Neural cell (in vitro differentiated cells): Measurements from ENCODE around the gene AP5B1. TPM values are rescaled to one million over a fixed set of nuclear protein-coding genes. Genes with fewer than 3 reads are reported as not detected.

Experiments used
- H2AFZ ChIP-seq: fragments of 200-600, 300-800 bp; sonication (generic), shearing (Covaris generic); 2 replicates; pipeline ENCODE4 v1.6.0; 2014; ENCODE audit warnings: low read depth, mild to moderate bottlenecking, antibody characterized with exemption, low read length, moderate library complexity
- H3F3A ChIP-seq: fragments of 200-600 bp; shearing (Covaris generic); 2 replicates; pipeline ENCODE4 v1.6.1; 2016; ENCODE audit warnings: mild to moderate bottlenecking, moderate library complexity, mixed read lengths, antibody characterized with exemption, low read length; ENCODE audit not compliant: insufficient read depth, poor library complexity, severe bottlenecking
- H3K27ac ChIP-seq: fragments of 200-600, 300-800 bp; sonication (generic), shearing (Covaris generic); 2 replicates; pipeline ENCODE4 v1.5.1; 2014; ENCODE audit warnings: mild to moderate bottlenecking, low read length, moderate library complexity
- H3K27me3 ChIP-seq: fragments of 300-800, 200-600 bp; sonication (generic), shearing (Covaris generic); 2 replicates; pipeline ENCODE4 v1.6.0; 2014; ENCODE audit warnings: mild to moderate bottlenecking, low read depth, low read length, moderate library complexity; ENCODE audit not compliant: insufficient read depth
- H3K36me3 ChIP-seq: fragments of 300-800, 200-600 bp; sonication (generic), shearing (Covaris generic); 2 replicates; pipeline ENCODE4 v1.5.1; 2014; ENCODE audit warnings: mild to moderate bottlenecking, antibody characterized with exemption, low read length, moderate library complexity; ENCODE audit not compliant: insufficient read depth
- H3K4me2 ChIP-seq: fragments of 300-800, 200-600 bp; sonication (generic), shearing (Covaris generic); 2 replicates; pipeline ENCODE4 v1.6.0; 2014; ENCODE audit warnings: mild to moderate bottlenecking, low read length
- H3K4me3 ChIP-seq: fragments of 300-800, 200-600 bp; sonication (generic), shearing (Covaris generic); 2 replicates; pipeline ENCODE4 v1.5.1; 2014; ENCODE audit warnings: mild to moderate bottlenecking, low read length, moderate library complexity
- H3K79me2 ChIP-seq: fragments of 200-600 bp; shearing (Covaris generic); replicated peaks from 2 replicates; pipeline ENCODE4 v1.6.0; 2014; ENCODE audit warnings: mild to moderate bottlenecking, low read length, moderate library complexity; ENCODE audit not compliant: insufficient read depth
- H3K9ac ChIP-seq: fragments of 300-800, 200-600 bp; sonication (generic), shearing (Covaris generic); 2 replicates; pipeline ENCODE4 v1.6.1; 2016; ENCODE audit warnings: mild to moderate bottlenecking, low read length, mixed read lengths
- H3K9me2 ChIP-seq: fragments of 200-600 bp; shearing (Covaris generic); 2 replicates; pipeline ENCODE4 v1.6.1; 2016; ENCODE audit warnings: mild to moderate bottlenecking, low read length, mixed read lengths; ENCODE audit not compliant: insufficient read depth
- H3K9me3 ChIP-seq: fragments of 200-600, 300-800 bp; sonication (generic), shearing (Covaris generic); 2 replicates; pipeline ENCODE4 v1.6.1; 2016; ENCODE audit warnings: mild to moderate bottlenecking, mixed run types, low read length, moderate library complexity, mixed read lengths
- H4K20me1 ChIP-seq: fragments of 200-600 bp; shearing (Covaris generic); 2 replicates; pipeline ENCODE4 v1.6.1; 2016; ENCODE audit warnings: mild to moderate bottlenecking, mixed run types; ENCODE audit not compliant: insufficient read depth
- EP300 ChIP-seq: fragments of 450-650 bp; conservative IDR thresholded peaks from 2 replicates; pipeline ENCODE4 v1.6.1; 2014; ENCODE audit warnings: antibody characterized with exemption, mild to moderate bottlenecking, moderate library complexity; ENCODE audit not compliant: poor library complexity, severe bottlenecking
- EZH2 ChIP-seq: fragments of 200-600, 300-800 bp; shearing (Covaris generic), sonication (generic); IDR thresholded peaks from 2 replicates; pipeline ENCODE4 v1.6.1; 2014; ENCODE audit warnings: antibody characterized with exemption, low read length, borderline replicate concordance, mild to moderate bottlenecking; ENCODE audit not compliant: insufficient read depth, poor library complexity, severe bottlenecking
- MXI1 ChIP-seq: fragments of 450-650 bp; conservative IDR thresholded peaks from 2 replicates; pipeline ENCODE4 v1.6.1; 2014; ENCODE audit warnings: antibody characterized with exemption, mild to moderate bottlenecking; ENCODE audit not compliant: poor library complexity, severe bottlenecking
- RAD21 ChIP-seq: fragments of 450-650 bp; conservative IDR thresholded peaks from 2 replicates; pipeline ENCODE4 v1.6.1; 2014; ENCODE audit warnings: antibody characterized with exemption, mild to moderate bottlenecking, moderate library complexity
- SMC3 ChIP-seq: fragments of 450-650 bp; conservative IDR thresholded peaks from 2 replicates; pipeline ENCODE4 v1.6.1; 2014; ENCODE audit warnings: antibody characterized with exemption, mild to moderate bottlenecking, moderate library complexity; ENCODE audit not compliant: poor library complexity
- TAF1 ChIP-seq: IDR thresholded peaks from 2 replicates; pipeline ENCODE4 v1.6.1; 2012; ENCODE audit warnings: low read depth
- polyA plus RNA-seq: library from polyadenylated mRNA; depleted of rRNA; stranded (reverse); fragments of >200 nt; gene quantifications from 2 replicates; pipeline ENCODE4 v1.2.3, GENCODE V29; 2014
- TF ChIP-seq, protein P1 (sequence below): IDR thresholded peaks from 2 replicates; pipeline ENCODE4 v1.6.1; 2012; ENCODE audit warnings: borderline replicate concordance
- TF ChIP-seq, protein P2 (sequence below): fragments of 450-650 bp; IDR thresholded peaks from 2 replicates; pipeline ENCODE4 v1.5.1; 2014; ENCODE audit warnings: antibody characterized with exemption, mild to moderate bottlenecking, moderate library complexity; ENCODE audit not compliant: poor library complexity, severe bottlenecking

The AP5B1 gene
- polyA plus RNA-seq, 1 donor from 2014 or later: 0.52 TPM

DNA sequence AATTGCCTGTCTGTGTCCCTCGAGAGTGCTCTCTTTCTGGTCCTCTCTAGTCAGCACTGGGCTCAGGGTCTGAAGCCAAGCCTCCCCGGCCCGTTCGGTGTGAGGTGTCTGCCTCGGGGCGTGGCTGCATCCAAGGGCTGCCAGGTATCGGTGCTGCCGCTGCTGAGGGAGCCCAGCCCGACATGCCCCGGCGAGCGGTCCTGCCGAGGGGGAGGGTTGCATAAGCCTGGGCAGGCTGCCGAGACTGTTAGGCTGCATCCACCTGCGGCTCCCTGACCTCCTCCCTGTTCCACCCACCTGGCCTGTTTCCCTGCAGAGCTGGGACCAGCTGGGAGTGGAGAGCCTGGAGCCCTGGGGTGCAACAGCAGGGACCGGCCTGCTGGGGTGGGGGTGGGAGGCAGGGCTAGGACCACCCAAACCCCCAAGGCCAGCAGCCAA lies 12.4 kb upstream of the AP5B1 start:
- Histone ChIP-seq H3K4me2 (no peak overlapping the region), H3K4me3 (no peak overlapping the region), H2AFZ (no peak overlapping the region), H3K9me3 (no peaks in the 10 kb centered on the region), H3K9me2 (no peaks in the 10 kb centered on the region), H4K20me1 (no peaks in the 10 kb centered on the region), H3K27ac (no peak overlapping the region), H3K79me2 (no peaks in the 10 kb centered on the region), H3K36me3 (no peaks in the 10 kb centered on the region), H3F3A (no peaks in the 10 kb centered on the region), H3K9ac (no peak overlapping the region), H3K27me3 (peaks cover 22% of the 10 kb centered on the region)
- TF ChIP-seq EP300 (no peak), EZH2 (no peak)

DNA sequence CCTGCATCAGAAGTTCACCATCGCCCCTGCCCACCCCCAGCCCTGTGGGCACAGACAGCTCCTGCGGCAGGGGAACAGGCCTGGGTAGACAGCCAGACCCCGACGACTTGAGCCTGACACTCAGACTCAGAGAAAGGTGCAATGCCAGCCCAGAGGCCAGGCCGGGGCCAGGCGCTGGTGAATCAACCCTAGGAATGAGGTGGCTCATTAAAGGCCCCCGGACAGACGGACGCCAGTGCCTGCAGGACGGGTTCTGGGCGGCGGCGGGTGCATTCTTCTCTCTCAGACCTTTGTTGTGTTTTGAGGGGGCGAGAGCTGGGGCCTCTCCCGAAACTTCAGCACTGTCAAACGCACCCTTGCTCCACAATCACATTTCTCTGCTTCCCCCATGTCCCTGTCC lies 11.7 kb upstream of the AP5B1 start:
- no peak overlapping the region for H3K27ac ChIP-seq
- H3F3A ChIP-seq: no peaks in the 10 kb centered on the region
- H3K4me3 ChIP-seq: no peak overlapping the region
- H3K9ac ChIP-seq: no peak overlapping the region
- no peaks in the 10 kb centered on the region for H3K79me2 ChIP-seq
- H3K9me2 ChIP-seq: no peaks in the 10 kb centered on the region
- TF ChIP-seq TAF1 (no peak), RAD21 (no peak), EP300 (no peak)
- TF ChIP-seq, protein P1, sequence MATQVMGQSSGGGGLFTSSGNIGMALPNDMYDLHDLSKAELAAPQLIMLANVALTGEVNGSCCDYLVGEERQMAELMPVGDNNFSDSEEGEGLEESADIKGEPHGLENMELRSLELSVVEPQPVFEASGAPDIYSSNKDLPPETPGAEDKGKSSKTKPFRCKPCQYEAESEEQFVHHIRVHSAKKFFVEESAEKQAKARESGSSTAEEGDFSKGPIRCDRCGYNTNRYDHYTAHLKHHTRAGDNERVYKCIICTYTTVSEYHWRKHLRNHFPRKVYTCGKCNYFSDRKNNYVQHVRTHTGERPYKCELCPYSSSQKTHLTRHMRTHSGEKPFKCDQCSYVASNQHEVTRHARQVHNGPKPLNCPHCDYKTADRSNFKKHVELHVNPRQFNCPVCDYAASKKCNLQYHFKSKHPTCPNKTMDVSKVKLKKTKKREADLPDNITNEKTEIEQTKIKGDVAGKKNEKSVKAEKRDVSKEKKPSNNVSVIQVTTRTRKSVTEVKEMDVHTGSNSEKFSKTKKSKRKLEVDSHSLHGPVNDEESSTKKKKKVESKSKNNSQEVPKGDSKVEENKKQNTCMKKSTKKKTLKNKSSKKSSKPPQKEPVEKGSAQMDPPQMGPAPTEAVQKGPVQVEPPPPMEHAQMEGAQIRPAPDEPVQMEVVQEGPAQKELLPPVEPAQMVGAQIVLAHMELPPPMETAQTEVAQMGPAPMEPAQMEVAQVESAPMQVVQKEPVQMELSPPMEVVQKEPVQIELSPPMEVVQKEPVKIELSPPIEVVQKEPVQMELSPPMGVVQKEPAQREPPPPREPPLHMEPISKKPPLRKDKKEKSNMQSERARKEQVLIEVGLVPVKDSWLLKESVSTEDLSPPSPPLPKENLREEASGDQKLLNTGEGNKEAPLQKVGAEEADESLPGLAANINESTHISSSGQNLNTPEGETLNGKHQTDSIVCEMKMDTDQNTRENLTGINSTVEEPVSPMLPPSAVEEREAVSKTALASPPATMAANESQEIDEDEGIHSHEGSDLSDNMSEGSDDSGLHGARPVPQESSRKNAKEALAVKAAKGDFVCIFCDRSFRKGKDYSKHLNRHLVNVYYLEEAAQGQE: no peak
- TF ChIP-seq, protein P2, sequence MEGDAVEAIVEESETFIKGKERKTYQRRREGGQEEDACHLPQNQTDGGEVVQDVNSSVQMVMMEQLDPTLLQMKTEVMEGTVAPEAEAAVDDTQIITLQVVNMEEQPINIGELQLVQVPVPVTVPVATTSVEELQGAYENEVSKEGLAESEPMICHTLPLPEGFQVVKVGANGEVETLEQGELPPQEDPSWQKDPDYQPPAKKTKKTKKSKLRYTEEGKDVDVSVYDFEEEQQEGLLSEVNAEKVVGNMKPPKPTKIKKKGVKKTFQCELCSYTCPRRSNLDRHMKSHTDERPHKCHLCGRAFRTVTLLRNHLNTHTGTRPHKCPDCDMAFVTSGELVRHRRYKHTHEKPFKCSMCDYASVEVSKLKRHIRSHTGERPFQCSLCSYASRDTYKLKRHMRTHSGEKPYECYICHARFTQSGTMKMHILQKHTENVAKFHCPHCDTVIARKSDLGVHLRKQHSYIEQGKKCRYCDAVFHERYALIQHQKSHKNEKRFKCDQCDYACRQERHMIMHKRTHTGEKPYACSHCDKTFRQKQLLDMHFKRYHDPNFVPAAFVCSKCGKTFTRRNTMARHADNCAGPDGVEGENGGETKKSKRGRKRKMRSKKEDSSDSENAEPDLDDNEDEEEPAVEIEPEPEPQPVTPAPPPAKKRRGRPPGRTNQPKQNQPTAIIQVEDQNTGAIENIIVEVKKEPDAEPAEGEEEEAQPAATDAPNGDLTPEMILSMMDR: no peak
- H3K27me3 ChIP-seq: peaks cover 29% of the 10 kb centered on the region
- H3K36me3 ChIP-seq: no peaks in the 10 kb centered on the region
- H4K20me1 ChIP-seq: no peaks in the 10 kb centered on the region
- no peak overlapping the region for H2AFZ ChIP-seq
- no peaks in the 10 kb centered on the region for H3K9me3 ChIP-seq
- no peak overlapping the region for H3K4me2 ChIP-seq

DNA sequence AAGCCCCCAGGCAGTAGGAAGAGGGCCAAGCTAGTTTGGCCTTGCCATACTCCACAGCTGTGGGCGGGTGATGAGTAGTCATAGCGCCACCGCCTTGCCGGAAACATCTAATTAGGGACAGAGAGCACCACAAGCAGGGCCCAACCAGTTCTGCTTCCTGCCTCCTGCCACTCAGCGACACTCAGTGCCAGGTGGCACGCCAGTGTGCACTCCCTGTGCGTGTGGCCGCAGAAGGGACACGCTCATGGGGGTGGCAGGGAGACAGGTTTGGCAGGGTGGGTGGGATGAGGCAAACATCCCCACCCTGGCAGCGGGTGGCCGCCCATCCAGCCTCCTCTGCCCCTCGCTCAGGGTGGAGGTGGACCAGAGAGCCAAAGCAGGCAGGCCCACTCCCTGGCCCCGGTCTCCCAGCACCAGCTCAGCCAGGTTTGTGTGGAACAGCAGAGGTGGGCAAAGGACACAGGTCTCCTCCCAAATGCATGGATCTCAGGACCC lies 11.0 kb upstream of the AP5B1 start:
- TF ChIP-seq EZH2: no peak
- no peak for TF ChIP-seq RAD21
- TF ChIP-seq SMC3: no peak
- TF ChIP-seq, protein P2: no peak
- TF ChIP-seq, protein P1: no peak
- TF ChIP-seq EP300: no peak
- no peak for TF ChIP-seq TAF1
- TF ChIP-seq MXI1: no peak
- Histone ChIP-seq H2AFZ (no peak overlapping the region), H3K9ac (no peak overlapping the region), H3F3A (no peaks in the 10 kb centered on the region), H3K36me3 (no peaks in the 10 kb centered on the region), H3K27ac (no peak overlapping the region), H3K4me2 (no peak overlapping the region), H4K20me1 (no peaks in the 10 kb centered on the region), H3K9me2 (no peaks in the 10 kb centered on the region), H3K4me3 (no peak overlapping the region), H3K79me2 (no peaks in the 10 kb centered on the region), H3K9me3 (no peaks in the 10 kb centered on the region), H3K27me3 (peaks cover 34% of the 10 kb centered on the region)
